ENCODE data around the gene DLL1. TPM values are rescaled to one million over a fixed set of nuclear protein-coding genes. Genes with fewer than 3 reads are reported as not detected.

Gene DLL1
- total RNA-seq, 1 experiment from 2014 or later = 0.84 TPM

DNA sequence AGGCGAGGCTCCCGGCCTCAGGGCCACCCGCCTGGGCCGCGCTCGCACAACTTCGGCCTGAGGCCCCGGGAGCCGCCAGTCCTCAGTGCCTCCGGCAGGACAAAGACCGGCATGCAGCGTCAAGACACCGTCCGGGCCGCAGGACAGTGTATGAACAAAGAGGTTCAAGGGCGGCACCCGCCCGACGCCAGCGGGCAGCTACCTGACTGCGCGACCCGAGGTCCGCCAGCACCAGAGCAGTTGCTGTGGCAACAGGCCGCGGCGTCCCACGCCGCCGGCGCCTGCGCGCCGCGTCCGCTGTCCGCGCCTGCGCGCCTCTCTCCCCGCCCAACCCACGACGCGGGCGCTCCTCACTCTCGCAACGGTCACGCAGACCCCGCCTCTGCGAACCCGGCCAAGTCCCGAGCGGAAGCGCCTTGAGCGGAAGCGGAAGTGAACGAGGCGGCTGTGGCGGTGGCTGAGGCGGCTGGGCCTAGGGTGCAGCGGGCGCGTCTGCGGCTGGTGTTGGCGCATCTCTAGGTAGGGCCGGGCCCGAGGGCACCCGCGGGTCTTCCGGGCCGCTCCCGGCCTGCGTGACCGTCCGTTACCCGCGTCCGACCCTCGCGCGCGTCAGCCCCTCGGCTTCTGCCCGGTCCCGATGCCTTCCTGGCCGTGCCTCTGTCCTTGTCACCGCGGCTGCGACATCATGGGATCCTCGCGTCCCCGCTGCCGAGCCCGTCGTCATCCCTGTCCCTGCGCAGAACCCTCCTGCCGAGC lies 15.6 kb upstream of the DLL1 start, which contains the start of gene FAM120B:
FAM120B (plus strand) TSS at position 435 of the 756 bp plus-strand sequence. CDS start 10,633 bp downstream, outside the sequence.
- DNase-seq = peak; percentile 91
- no peaks in the 10 kb centered on the region for H3K9me2 ChIP-seq (replicated peaks; ENCODE audit: low read length)
- BruUV-seq (replicated peaks) = no TSS peak
- H3K9ac ChIP-seq (ENCODE audit: low read length) = peak within 1 kb of the TSS; percentile 96
- TF ChIP-seq EZH2 (IDR thresholded peaks at IDR 0.05; ENCODE audit: low read length, unreplicated experiment) = no peak
- peaks cover 16% of the 10 kb centered on the region for H3K4me1 ChIP-seq (ENCODE audit: insufficient read depth, low read length)
- H3K4me2 ChIP-seq (ENCODE audit: low read length) = peak within 1 kb of the TSS; percentile 98
- ChIA-PET POLR2A (ENCODE audit: unreplicated experiment) (no interaction called here), CTCF (no interaction called here)
- peak; percentile 93 for ATAC-seq
- H3K79me2 ChIP-seq (ENCODE audit: low read length) = peaks cover 50% of the 10 kb centered on the region
- peak within 1 kb of the TSS; percentile 95 for H2AFZ ChIP-seq (ENCODE audit: low read length)
- no peaks in the 10 kb centered on the region for H3K36me3 ChIP-seq (ENCODE audit: low read depth, low read length)
- H3F3A ChIP-seq (ENCODE audit: low read length, unreplicated experiment) = no peaks in the 10 kb centered on the region
- H3K4me3 ChIP-seq (ENCODE audit: low read length) = peak within 1 kb of the TSS; percentile 95
- 0 out of 2 replicates have a peak within 1 kb of the TSS, but pooled peaks have one; percentile 12 for H3K27ac ChIP-seq (ENCODE audit: low read length)
- intact Hi-C loops (cut with micrococcal nuclease) = no loop called here
- no peaks in the 10 kb centered on the region for H3K27me3 ChIP-seq (ENCODE audit: low read length)
- no peaks in the 10 kb centered on the region for H3K9me3 ChIP-seq (ENCODE audit: low read length)
- no peaks in the 10 kb centered on the region; the same call in 1 of the 2 replicates for H4K20me1 ChIP-seq (ENCODE audit: low read length)

DNA sequence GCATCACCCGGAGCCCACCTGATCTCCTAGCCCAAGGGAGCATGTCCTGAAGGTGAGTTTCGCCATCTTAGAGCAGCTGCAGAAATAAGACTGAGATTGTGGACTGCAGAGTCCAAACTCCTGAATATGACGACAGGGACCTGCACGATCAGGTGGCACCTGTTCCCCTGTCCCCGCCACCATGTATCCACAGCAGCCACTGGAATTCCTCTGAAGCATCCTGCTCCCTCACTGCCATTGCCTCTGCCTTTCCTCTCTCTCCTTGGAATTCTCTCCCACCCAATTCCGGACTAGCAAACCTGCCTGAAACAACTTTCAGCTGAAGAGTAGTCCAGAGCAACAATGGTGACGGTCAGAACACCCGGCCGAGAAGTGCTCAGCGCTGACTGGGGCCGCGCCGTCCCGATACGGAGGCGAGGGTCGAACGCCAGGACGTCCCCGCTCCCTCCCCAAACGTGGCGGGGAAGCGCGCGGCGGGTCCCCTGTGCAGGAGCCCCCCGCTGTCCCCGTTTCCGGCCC lies 15.0 kb upstream of the DLL1 start:
- ATAC-seq = peak; percentile 36
- intact Hi-C loops (cut with micrococcal nuclease) = no loop called here
- peak overlapping the region; percentile 95 for H2AFZ ChIP-seq (ENCODE audit: low read length)

DNA sequence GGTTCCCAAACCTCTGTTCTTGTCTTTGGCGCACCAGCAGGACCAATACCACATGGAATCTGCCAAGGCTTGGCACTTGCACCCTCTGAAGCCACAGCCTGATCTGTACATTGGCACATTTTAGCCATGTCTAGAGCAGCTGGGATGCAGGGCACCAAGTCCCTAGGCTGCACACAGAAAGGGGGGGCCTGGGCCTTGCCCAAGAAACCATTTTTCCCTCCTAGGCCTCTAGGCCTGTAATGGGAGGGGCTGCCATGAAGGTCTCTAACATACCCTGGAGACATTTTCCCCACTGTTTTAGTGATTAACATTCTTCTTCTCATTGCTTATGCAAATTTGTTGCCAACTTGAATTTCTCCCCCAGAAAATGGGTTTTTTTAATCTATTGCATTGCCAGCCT lies 10.3 kb upstream of the DLL1 start:
- Histone ChIP-seq H3K27me3 (ENCODE audit: low read length) (no peaks in the 10 kb centered on the region), H3K9me2 (replicated peaks; ENCODE audit: low read length) (no peaks in the 10 kb centered on the region), H3K4me1 (ENCODE audit: insufficient read depth, low read length) (peaks cover 8% of the 10 kb centered on the region; the same call in 1 of the 2 replicates), H4K20me1 (ENCODE audit: low read length) (no peaks in the 10 kb centered on the region), H3K4me2 (ENCODE audit: low read length) (no peak overlapping the region), H3K9ac (ENCODE audit: low read length) (no peak overlapping the region), H3K4me3 (ENCODE audit: low read length) (no peak overlapping the region), H3K79me2 (ENCODE audit: low read length) (no peaks in the 10 kb centered on the region), H2AFZ (ENCODE audit: low read length) (no peak overlapping the region), H3K27ac (ENCODE audit: low read length) (no peak overlapping the region), H3K36me3 (ENCODE audit: low read depth, low read length) (no peaks in the 10 kb centered on the region), H3F3A (ENCODE audit: low read length, unreplicated experiment) (no peaks in the 10 kb centered on the region), H3K9me3 (ENCODE audit: low read length) (no peaks in the 10 kb centered on the region)
- ATAC-seq = no peak
- ChIA-PET POLR2A (ENCODE audit: unreplicated experiment) (no interaction called here), CTCF (no interaction called here)
- TF ChIP-seq EZH2phosphoT487 (IDR thresholded peaks at IDR 0.05; ENCODE audit: borderline replicate concordance, low read length) = no peak
- TF ChIP-seq, protein P1, sequence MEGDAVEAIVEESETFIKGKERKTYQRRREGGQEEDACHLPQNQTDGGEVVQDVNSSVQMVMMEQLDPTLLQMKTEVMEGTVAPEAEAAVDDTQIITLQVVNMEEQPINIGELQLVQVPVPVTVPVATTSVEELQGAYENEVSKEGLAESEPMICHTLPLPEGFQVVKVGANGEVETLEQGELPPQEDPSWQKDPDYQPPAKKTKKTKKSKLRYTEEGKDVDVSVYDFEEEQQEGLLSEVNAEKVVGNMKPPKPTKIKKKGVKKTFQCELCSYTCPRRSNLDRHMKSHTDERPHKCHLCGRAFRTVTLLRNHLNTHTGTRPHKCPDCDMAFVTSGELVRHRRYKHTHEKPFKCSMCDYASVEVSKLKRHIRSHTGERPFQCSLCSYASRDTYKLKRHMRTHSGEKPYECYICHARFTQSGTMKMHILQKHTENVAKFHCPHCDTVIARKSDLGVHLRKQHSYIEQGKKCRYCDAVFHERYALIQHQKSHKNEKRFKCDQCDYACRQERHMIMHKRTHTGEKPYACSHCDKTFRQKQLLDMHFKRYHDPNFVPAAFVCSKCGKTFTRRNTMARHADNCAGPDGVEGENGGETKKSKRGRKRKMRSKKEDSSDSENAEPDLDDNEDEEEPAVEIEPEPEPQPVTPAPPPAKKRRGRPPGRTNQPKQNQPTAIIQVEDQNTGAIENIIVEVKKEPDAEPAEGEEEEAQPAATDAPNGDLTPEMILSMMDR (conservative IDR thresholded peaks at IDR 0.05; ENCODE audit: low read depth, low read length) = no peak
- TF ChIP-seq EZH2 (IDR thresholded peaks at IDR 0.05; ENCODE audit: low read length, unreplicated experiment) = no peak
- intact Hi-C loops (cut with micrococcal nuclease) = no loop called here
- DNase-seq = no peak
- no TSS peak for BruUV-seq (replicated peaks)

More for the DNA sequence above, 15.0 kb upstream of the DLL1 start:
- no TSS peak for BruUV-seq (replicated peaks)
- H3K27me3 ChIP-seq (ENCODE audit: low read length) = no peaks in the 10 kb centered on the region
- no peaks in the 10 kb centered on the region for H3K9me3 ChIP-seq (ENCODE audit: low read length)
- POLR2A ChIA-PET (ENCODE audit: unreplicated experiment) = interaction anchor here (0.7 kb wide), 1 partner anchor 13 kb away, joined by 3 read pairs; no protein-coding TSS in a partner anchor
- no peaks in the 10 kb centered on the region for H3K9me2 ChIP-seq (replicated peaks; ENCODE audit: low read length)
- H3F3A ChIP-seq (ENCODE audit: low read length, unreplicated experiment) = no peaks in the 10 kb centered on the region
- no peaks in the 10 kb centered on the region for H3K36me3 ChIP-seq (ENCODE audit: low read depth, low read length)
- TF ChIP-seq, protein P1 (conservative IDR thresholded peaks at IDR 0.05; ENCODE audit: low read depth, low read length) = no peak
- TF ChIP-seq EZH2 (IDR thresholded peaks at IDR 0.05; ENCODE audit: low read length, unreplicated experiment) (no peak), EZH2phosphoT487 (IDR thresholded peaks at IDR 0.05; ENCODE audit: borderline replicate concordance, low read length) (no peak)
- peaks cover 43% of the 10 kb centered on the region for H3K79me2 ChIP-seq (ENCODE audit: low read length)
- no peak for DNase-seq
- H3K9ac ChIP-seq (ENCODE audit: low read length) = peak overlapping the region; percentile 74
- no peak overlapping the region for H3K27ac ChIP-seq (ENCODE audit: low read length)
- peak overlapping the region; percentile 95 for H3K4me3 ChIP-seq (ENCODE audit: low read length)
- CTCF ChIA-PET = no interaction called here
- H4K20me1 ChIP-seq (ENCODE audit: low read length) = no peaks in the 10 kb centered on the region; the same call in 1 of the 2 replicates
- peaks cover 16% of the 10 kb centered on the region for H3K4me1 ChIP-seq (ENCODE audit: insufficient read depth, low read length)
- peak overlapping the region; percentile 94 for H3K4me2 ChIP-seq (ENCODE audit: low read length)
